PFSK-1 (cell line): ENCODE data around the gene PCDHB9.

Experiments
- FOXP2 ChIP-seq: optimal IDR thresholded peaks from 2 replicates; pipeline ENCODE3; 2011; ENCODE audit warnings: borderline replicate concordance, control low read depth, inconsistent platforms; ENCODE audit not compliant: insufficient read depth; ENCODE audit errors: extremely low read length, extremely low read depth
- POLR2AphosphoS5 ChIP-seq: IDR thresholded peaks from 2 replicates; pipeline ENCODE4 v1.6.1; 2012; ENCODE audit warnings: low read depth, mild to moderate bottlenecking, control low read depth, low read length, moderate library complexity
- SIN3A ChIP-seq: IDR thresholded peaks from 2 replicates; pipeline ENCODE4 v1.6.1; 2012; ENCODE audit warnings: mild to moderate bottlenecking, low read length, moderate library complexity, borderline replicate concordance; ENCODE audit not compliant: insufficient read depth
- TAF1 ChIP-seq: IDR thresholded peaks from 2 replicates; pipeline ENCODE4 v1.6.1; 2012; ENCODE audit warnings: low read length, control low read depth, borderline replicate concordance; ENCODE audit not compliant: insufficient read depth
- TF ChIP-seq, protein P1 (sequence below), 2 experiments: IDR thresholded peaks; 2 replicates each; pipeline versions ENCODE4 v1.6.1 to v1.8.0; 2011 to 2012; ENCODE audit warnings: low read depth in 2 of 2, low read length in 2 of 2, control low read depth in 1 of 2, inconsistent platforms in 1 of 2, mild to moderate bottlenecking in 1 of 2, moderate library complexity in 1 of 2; ENCODE audit not compliant: insufficient read depth in 1 of 2

The PCDHB9 gene

DNA sequence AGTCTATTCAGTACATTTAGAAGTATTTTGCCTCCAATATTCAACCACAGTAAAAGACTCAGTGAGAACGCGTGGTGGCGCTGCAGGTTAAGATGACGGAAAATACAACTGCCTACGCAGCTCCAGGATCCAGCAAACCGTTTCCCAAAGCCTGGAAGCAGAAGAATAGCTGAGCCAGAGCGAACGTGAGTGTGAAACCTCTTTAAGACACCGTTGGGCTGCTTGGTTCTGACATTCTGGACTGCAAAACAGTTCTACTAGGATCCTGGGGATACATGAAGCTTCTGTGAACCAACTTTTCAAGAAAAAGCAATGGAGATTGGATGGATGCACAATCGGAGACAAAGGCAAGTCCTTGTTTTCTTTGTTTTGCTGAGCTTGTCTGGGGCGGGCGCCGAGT, 4.7 kb upstream of the PCDHB9 start, which contains the start of gene PCDHB16:
Gene PCDHB16 (plus strand): TSS at position 140 of the 400 bp plus-strand sequence. CDS start 173 bp downstream, at position 313.
- TF ChIP-seq FOXP2 (no peak), TAF1 (no peak), SIN3A (no peak), POLR2AphosphoS5 (no peak)
- TF ChIP-seq, protein P1, sequence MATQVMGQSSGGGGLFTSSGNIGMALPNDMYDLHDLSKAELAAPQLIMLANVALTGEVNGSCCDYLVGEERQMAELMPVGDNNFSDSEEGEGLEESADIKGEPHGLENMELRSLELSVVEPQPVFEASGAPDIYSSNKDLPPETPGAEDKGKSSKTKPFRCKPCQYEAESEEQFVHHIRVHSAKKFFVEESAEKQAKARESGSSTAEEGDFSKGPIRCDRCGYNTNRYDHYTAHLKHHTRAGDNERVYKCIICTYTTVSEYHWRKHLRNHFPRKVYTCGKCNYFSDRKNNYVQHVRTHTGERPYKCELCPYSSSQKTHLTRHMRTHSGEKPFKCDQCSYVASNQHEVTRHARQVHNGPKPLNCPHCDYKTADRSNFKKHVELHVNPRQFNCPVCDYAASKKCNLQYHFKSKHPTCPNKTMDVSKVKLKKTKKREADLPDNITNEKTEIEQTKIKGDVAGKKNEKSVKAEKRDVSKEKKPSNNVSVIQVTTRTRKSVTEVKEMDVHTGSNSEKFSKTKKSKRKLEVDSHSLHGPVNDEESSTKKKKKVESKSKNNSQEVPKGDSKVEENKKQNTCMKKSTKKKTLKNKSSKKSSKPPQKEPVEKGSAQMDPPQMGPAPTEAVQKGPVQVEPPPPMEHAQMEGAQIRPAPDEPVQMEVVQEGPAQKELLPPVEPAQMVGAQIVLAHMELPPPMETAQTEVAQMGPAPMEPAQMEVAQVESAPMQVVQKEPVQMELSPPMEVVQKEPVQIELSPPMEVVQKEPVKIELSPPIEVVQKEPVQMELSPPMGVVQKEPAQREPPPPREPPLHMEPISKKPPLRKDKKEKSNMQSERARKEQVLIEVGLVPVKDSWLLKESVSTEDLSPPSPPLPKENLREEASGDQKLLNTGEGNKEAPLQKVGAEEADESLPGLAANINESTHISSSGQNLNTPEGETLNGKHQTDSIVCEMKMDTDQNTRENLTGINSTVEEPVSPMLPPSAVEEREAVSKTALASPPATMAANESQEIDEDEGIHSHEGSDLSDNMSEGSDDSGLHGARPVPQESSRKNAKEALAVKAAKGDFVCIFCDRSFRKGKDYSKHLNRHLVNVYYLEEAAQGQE (IDR thresholded peaks at IDR 0.05; ENCODE audit: insufficient read depth in 1 of 2, low read depth in 2 of 2, low read length in 2 of 2): no peak

DNA sequence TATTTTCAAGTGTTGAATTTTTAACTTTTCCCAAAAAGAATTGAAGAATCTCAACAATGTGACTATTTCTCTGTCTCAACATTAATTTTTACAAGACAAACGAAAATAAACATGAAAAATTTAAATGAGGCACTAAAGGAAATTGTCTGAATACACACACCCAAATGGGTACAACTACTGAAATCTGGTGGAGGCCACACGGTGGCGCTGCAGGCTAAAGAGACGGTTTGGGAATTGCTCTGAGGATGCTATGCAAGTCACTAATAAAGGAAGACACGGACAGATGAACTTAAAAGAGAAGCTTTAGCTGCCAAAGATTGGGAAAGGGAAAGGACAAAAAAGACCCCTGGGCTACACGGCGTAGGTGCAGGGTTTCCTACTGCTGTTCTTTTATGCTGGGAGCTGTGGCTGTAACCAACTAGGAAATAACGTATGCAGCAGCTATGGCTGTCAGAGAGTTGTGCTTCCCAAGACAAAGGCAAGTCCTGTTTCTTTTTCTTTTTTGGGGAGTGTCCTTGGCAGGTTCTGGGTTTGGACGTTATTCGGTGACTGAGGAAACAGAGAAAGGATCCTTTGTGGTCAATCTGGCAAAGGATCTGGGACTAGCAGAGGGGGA, 5.3 kb downstream of the PCDHB9 start, which contains the start of gene PCDHB10:
Gene PCDHB10 (plus strand): TSS at position 244 of the 616 bp plus-strand sequence. CDS start 200 bp downstream, at position 444.
- no peak for TF ChIP-seq FOXP2
- TF ChIP-seq POLR2AphosphoS5: no peak
- TF ChIP-seq SIN3A: no peak
- no peak for TF ChIP-seq TAF1
- TF ChIP-seq, protein P1 (IDR thresholded peaks at IDR 0.05; ENCODE audit: insufficient read depth in 1 of 2, low read depth in 2 of 2, low read length in 2 of 2): no peak

DNA sequence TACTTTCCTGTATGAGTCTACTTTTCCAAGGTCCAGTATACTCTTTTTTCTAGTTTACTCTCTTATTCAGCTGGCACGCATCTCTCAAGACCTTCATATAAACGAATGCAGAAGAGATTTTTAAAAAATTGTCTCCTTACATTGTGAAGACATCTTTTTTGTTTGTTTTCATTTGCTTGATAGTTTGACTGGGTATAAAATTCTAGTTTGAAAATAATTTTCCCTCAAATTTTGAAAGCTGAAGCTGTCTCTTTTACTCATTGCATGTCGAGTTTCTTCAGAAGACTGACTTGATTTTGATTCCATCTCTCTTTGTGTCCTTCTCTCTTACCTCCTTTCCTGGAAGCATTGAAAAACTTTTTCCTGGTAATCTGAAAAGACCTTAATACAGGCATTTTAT, 9.4 kb downstream of the PCDHB9 start:
- TF ChIP-seq SIN3A (no peak), FOXP2 (no peak), TAF1 (no peak), POLR2AphosphoS5 (no peak)
- TF ChIP-seq, protein P1 (IDR thresholded peaks at IDR 0.05; ENCODE audit: insufficient read depth in 1 of 2, low read depth in 2 of 2, low read length in 2 of 2): no peak

DNA sequence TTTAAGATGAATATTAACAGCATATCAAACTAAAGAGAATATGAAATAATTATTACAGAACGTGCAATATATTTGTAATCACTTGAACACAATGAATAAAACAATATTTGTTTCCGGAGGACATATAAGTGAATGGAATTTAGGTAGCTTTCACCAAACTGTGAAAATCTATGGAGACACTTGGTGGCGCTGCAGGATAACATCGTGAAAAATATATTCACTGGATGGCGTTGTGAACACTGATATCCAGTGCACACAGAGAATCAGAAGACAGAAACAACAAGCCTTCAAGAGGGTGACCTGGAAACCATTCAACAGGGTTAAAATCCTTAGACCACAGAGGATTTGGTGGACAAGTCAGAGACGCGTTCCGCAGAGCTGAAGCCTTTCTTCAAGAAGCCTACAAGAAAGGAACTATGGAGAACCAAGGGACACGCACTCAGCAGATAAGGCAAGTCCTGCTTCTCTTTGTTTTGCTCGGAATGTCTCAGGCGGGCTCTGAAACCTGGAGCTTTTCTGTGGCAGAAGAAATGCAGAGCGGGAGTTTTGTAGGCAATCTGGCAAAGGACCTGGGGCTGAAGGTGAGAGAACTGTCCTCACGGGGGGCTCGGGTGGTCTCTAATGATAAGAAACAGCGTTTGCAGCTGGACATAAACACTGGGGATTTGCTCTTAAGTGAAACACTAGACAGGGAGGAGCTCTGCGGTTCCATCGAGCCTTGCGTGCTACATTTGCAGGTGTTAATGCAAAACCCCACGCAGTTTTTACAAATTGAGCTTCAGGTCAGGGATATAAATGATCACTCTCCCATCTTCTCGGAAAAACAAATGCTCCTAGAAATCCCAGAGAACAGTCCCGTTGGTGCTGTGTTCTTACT, 12.6 kb downstream of the PCDHB9 start, which contains the start of gene PCDHB11:
Gene PCDHB11 (plus strand): TSS at position 269 of the 877 bp plus-strand sequence. CDS start 148 bp downstream, at position 417.
- no peak for TF ChIP-seq FOXP2
- no peak for TF ChIP-seq TAF1
- TF ChIP-seq, protein P1 (IDR thresholded peaks at IDR 0.05; ENCODE audit: insufficient read depth in 1 of 2, low read depth in 2 of 2, low read length in 2 of 2): no peak
- TF ChIP-seq SIN3A: no peak
- TF ChIP-seq POLR2AphosphoS5: no peak
